A673 (cell line): ENCODE data around the gene SWT1. TPM values are rescaled to one million over a fixed set of nuclear protein-coding genes. Genes with fewer than 3 reads are reported as not detected.

ENCODE experiments used
- BruUV-seq: library from RNA; stranded (reverse); fragments of 400-500 nt; replicated peaks from 2 replicates; lab custom pipeline; 2021; lab: Mats Ljungman, UMichigan
- CTCF ChIA-PET: fragments of 300-600 bp; sonication (Branson Sonifier 250); formaldehyde crosslinking; loops from one replicate; lab custom pipeline; 2022; ENCODE audit warnings: antibody characterized with exemption; lab: Charles Lee
- POLR2A ChIA-PET: fragments of 300-600 bp; sonication (Branson Sonifier 250); formaldehyde crosslinking; loops from one replicate; lab custom pipeline; 2022; ENCODE audit warnings: antibody characterized with exemption; ENCODE audit not compliant: low non-redundant PET; lab: Charles Lee
- DNase-seq: peaks from one replicate; pipeline ENCODE4 v3.0.0-alpha.2; 2015; ENCODE audit warnings: low spot score
- H3K27ac ChIP-seq: fragments of 200-600 bp; sonication (generic); 2 replicates; pipeline ENCODE4 v1.5.1; 2016; ENCODE audit warnings: mixed run types, low read depth, mild to moderate bottlenecking, mixed read lengths, antibody characterized with exemption, low read length; ENCODE audit not compliant: poor library complexity, severe bottlenecking
- H3K27me3 ChIP-seq: fragments of 200-600 bp; sonication (generic); replicated peaks from 2 replicates; pipeline ENCODE4 v1.6.1; 2017; ENCODE audit warnings: mixed run types, low read depth, mild to moderate bottlenecking, mixed read lengths, antibody characterized with exemption, low read length; ENCODE audit not compliant: insufficient read depth, poor library complexity
- H3K36me3 ChIP-seq: fragments of 200-600 bp; sonication (generic); 2 replicates; pipeline ENCODE4 v1.6.1; 2016; ENCODE audit warnings: mixed run types, mild to moderate bottlenecking, mixed read lengths, antibody characterized with exemption, low read length; ENCODE audit not compliant: insufficient read depth, poor library complexity, severe bottlenecking
- H3K4me1 ChIP-seq: fragments of 200-600 bp; sonication (generic); 2 replicates; pipeline ENCODE4 v1.6.1; 2017; ENCODE audit warnings: mixed run types, mild to moderate bottlenecking, mixed read lengths, antibody characterized with exemption, low read length; ENCODE audit not compliant: insufficient read depth, poor library complexity, severe bottlenecking
- H3K4me3 ChIP-seq: fragments of 200-600 bp; sonication (generic); 2 replicates; pipeline ENCODE4 v1.5.1; 2016; ENCODE audit warnings: low read depth, mixed run types, mild to moderate bottlenecking, mixed read lengths, low read length; ENCODE audit not compliant: poor library complexity, severe bottlenecking
- H3K9me3 ChIP-seq: fragments of 200-600 bp; sonication (generic); 2 replicates; pipeline ENCODE4 v1.6.1; 2016; ENCODE audit warnings: mixed run types, low read depth, mild to moderate bottlenecking, mixed read lengths, antibody characterized with exemption, low read length; ENCODE audit not compliant: poor library complexity, severe bottlenecking
- CTCF ChIP-seq: fragments of 300-800, 200-600 bp; sonication (generic); conservative IDR thresholded peaks from 2 replicates; pipeline ENCODE4 v1.5.1; 2017; ENCODE audit warnings: low read depth, mild to moderate bottlenecking, antibody characterized with exemption, low read length, moderate library complexity, mixed read lengths
- EZH2 ChIP-seq: fragments of 200-600 bp; sonication (generic); IDR thresholded peaks from 2 replicates; pipeline ENCODE4 v1.6.1; 2017; ENCODE audit warnings: borderline replicate concordance, low read depth, mild to moderate bottlenecking, mixed read lengths, antibody characterized with exemption, low read length; ENCODE audit not compliant: poor library complexity, severe bottlenecking
- intact Hi-C: fragments of 100-400 bp; cut with micrococcal nuclease; formaldehyde crosslinking; loops from one replicate; pipeline ENCODE4 v1.10.0; 2022; ENCODE audit not compliant: unreplicated experiment
- total RNA-seq: library from RNA; stranded (reverse); gene quantifications from 2 replicates; pipeline ENCODE4 v1.2.3, GENCODE V29; 2021

SWT1 gene
- total RNA-seq, 1 experiment from 2014 or later = 3.3 TPM

GRCh38 chr1:185289880-185290279 lies 132.9 kb downstream of the SWT1 start:
- H3K36me3 ChIP-seq = peaks cover 8% of the 10 kb centered on the region
- TF ChIP-seq CTCF (no peak), EZH2 (no peak)
- POLR2A ChIA-PET = no interaction called here
- no peaks in the 10 kb centered on the region for H3K4me1 ChIP-seq
- H3K4me3 ChIP-seq = no peak overlapping the region
- CTCF ChIA-PET = no interaction called here
- no peaks in the 10 kb centered on the region for H3K27me3 ChIP-seq
- no peak for DNase-seq
- intact Hi-C loops = no loop called here
- no peak overlapping the region for H3K27ac ChIP-seq
- H3K9me3 ChIP-seq = no peaks in the 10 kb centered on the region
- no TSS peak for BruUV-seq

- no peak for DNase-seq
- no peak for TF ChIP-seq CTCF
- Histone ChIP-seq H3K27me3 (no peaks in the 10 kb centered on the region), H3K9me3 (no peaks in the 10 kb centered on the region), H3K27ac (peak overlapping the region; percentile 28), H3K36me3 (peaks cover 21% of the 10 kb centered on the region), H3K4me3 (no peak overlapping the region), H3K4me1 (no peaks in the 10 kb centered on the region)
- intact Hi-C loops = no loop called here
- no TSS peak for BruUV-seq
- POLR2A ChIA-PET = no interaction called here
- CTCF ChIA-PET = interaction anchor here (0.8 kb wide), 1 partner anchor 240 kb away, joined by 3 read pairs; no protein-coding TSS in a partner anchor
These were observed 134.2 kb downstream of the SWT1 start for GRCh38 chr1:185291159-185291558.

GRCh38 chr1:185291652-185292051 lies 134.7 kb downstream of the SWT1 start:
- POLR2A ChIA-PET = no interaction called here
- TF ChIP-seq CTCF (no peak), EZH2 (no peak)

More at GRCh38 chr1:185291652-185292051, 134.7 kb downstream of the SWT1 start:
- H3K27me3 ChIP-seq = no peaks in the 10 kb centered on the region
- no peaks in the 10 kb centered on the region for H3K9me3 ChIP-seq
- DNase-seq = no peak
- peak overlapping the region; percentile 28 for H3K27ac ChIP-seq
- H3K36me3 ChIP-seq = peaks cover 25% of the 10 kb centered on the region
- CTCF ChIA-PET = interaction anchor here (0.8 kb wide), 1 partner anchor 239 kb away, joined by 3 read pairs; no protein-coding TSS in a partner anchor
- intact Hi-C loops = no loop called here
- no peaks in the 10 kb centered on the region for H3K4me1 ChIP-seq
- no TSS peak for BruUV-seq
- no peak overlapping the region for H3K4me3 ChIP-seq
